CD4-positive, alpha-beta T cell (primary cell): ENCODE results near the gene LRRC10. TPM values are rescaled to one million over a fixed set of nuclear protein-coding genes. Genes with fewer than 3 reads are reported as not detected.

Experiments
- ATAC-seq: fragments of 200-7000 bp; cut with Tn5 transposase; one replicate; pipeline ENCODE4 v1.10.0; 2022; ENCODE audit warnings: mild to moderate bottlenecking; ENCODE audit not compliant: poor library complexity
- CTCF ChIA-PET: fragments of 350-600 bp; sonication (Branson Sonifier 250); formaldehyde crosslinking; loops from one replicate; lab custom pipeline; 2021; ENCODE audit warnings: antibody characterized with exemption, inconsistent platforms; lab: Charles Lee
- POLR2A ChIA-PET: fragments of 350-600 bp; sonication (Branson Sonifier 250); formaldehyde crosslinking; loops from one replicate; lab custom pipeline; 2021; ENCODE audit warnings: antibody characterized with exemption, inconsistent platforms; lab: Charles Lee
- DNase-seq, 14 experiments: peaks; one replicate each; pipeline ENCODE4 v3.0.0-alpha.2; 2013 to 2020; ENCODE audit warnings: mixed read lengths in 2 of 14
- H3K27ac ChIP-seq, 2 donors: one replicate each; pipeline versions ENCODE4 v1.5.1 to v1.7.0; 2013; ENCODE audit warnings: low read length in 2 of 2, low read depth in 1 of 2, mild to moderate bottlenecking in 1 of 2
- H3K27me3 ChIP-seq, 2 experiments: 1 replicate in 1 of 2; 2 replicates in 1 of 2; pipeline versions ENCODE4 v1.6.1 to v1.7.0; 2013; ENCODE audit warnings: low read length in 2 of 2, control low read depth in 1 of 2, mild to moderate bottlenecking in 1 of 2, moderate library complexity in 1 of 2; ENCODE audit not compliant: insufficient read depth in 2 of 2, control insufficient read depth in 1 of 2
- H3K36me3 ChIP-seq: one replicate; pipeline ENCODE4 v1.6.1; 2013; ENCODE audit warnings: low read length, control low read depth; ENCODE audit not compliant: insufficient read depth
- H3K4me1 ChIP-seq: one replicate; pipeline ENCODE4 v1.6.1; 2013; ENCODE audit warnings: low read length, control low read depth; ENCODE audit not compliant: insufficient read depth
- H3K4me3 ChIP-seq: one replicate; pipeline ENCODE4 v1.5.1; 2013; ENCODE audit warnings: mild to moderate bottlenecking, low read length, moderate library complexity
- H3K9me3 ChIP-seq, 2 experiments: 1 replicate in 1 of 2; 2 replicates in 1 of 2; pipeline versions ENCODE4 v1.6.1 to v1.7.0; 2013; ENCODE audit warnings: low read length in 2 of 2, mild to moderate bottlenecking in 2 of 2, control low read depth in 1 of 2, moderate library complexity in 1 of 2; ENCODE audit not compliant: control insufficient read depth in 1 of 2, insufficient read depth in 1 of 2
- H3K27ac Mint-ChIP-seq: one replicate; pipeline ENCODE4 v1.8.0; 2020; ENCODE audit warnings: mixed read lengths
- H3K27me3 Mint-ChIP-seq: one replicate; pipeline ENCODE4 v1.8.0; 2021; ENCODE audit warnings: mixed read lengths
- H3K36me3 Mint-ChIP-seq: one replicate; pipeline ENCODE4 v1.8.0; 2021; ENCODE audit warnings: low read depth, mixed read lengths
- H3K4me1 Mint-ChIP-seq: one replicate; pipeline ENCODE4 v1.8.0; 2021; ENCODE audit warnings: low read depth, mixed read lengths
- H3K4me3 Mint-ChIP-seq: one replicate; pipeline ENCODE4 v1.8.0; 2020; ENCODE audit warnings: mild to moderate bottlenecking, mixed read lengths
- H3K9me3 Mint-ChIP-seq: one replicate; pipeline ENCODE4 v1.8.0; 2020; ENCODE audit warnings: mixed read lengths
- intact Hi-C, 2 experiments: fragments of 100-400 bp; cut with DNase I in 1 of 2; cut with micrococcal nuclease in 1 of 2; formaldehyde crosslinking; loops; one replicate each; pipeline versions ENCODE4 v1.15.1 to v1.9.0; 2023 to 2025; cut with DNase I, micrococcal nuclease
- total RNA-seq, 174 experiments: library from RNA in 2 of 174; stranded (reverse) in 2 of 174; gene quantifications; one replicate each; pipeline ENCODE4 v1.2.3 and lab custom pipeline; 2021 to 2026
- TF ChIP-seq, protein P1 (sequence below): fragments of 200-600 bp; IDR thresholded peaks from one replicate; pipeline ENCODE4 v1.8.0; 2022; ENCODE audit warnings: antibody characterized with exemption, mild to moderate bottlenecking

LRRC10 gene
- total RNA-seq, 2 experiments from 2014 or later = not detected

- Histone ChIP-seq H3K27me3 (no peaks in the 10 kb centered on the region), H3K27ac (no peak overlapping the region), H3K4me3 (no peak overlapping the region), H3K36me3 (no peaks in the 10 kb centered on the region), H3K4me1 (no peaks in the 10 kb centered on the region), H3K9me3 (no peaks in the 10 kb centered on the region)
- ATAC-seq = no peak
- TF ChIP-seq, protein P1, sequence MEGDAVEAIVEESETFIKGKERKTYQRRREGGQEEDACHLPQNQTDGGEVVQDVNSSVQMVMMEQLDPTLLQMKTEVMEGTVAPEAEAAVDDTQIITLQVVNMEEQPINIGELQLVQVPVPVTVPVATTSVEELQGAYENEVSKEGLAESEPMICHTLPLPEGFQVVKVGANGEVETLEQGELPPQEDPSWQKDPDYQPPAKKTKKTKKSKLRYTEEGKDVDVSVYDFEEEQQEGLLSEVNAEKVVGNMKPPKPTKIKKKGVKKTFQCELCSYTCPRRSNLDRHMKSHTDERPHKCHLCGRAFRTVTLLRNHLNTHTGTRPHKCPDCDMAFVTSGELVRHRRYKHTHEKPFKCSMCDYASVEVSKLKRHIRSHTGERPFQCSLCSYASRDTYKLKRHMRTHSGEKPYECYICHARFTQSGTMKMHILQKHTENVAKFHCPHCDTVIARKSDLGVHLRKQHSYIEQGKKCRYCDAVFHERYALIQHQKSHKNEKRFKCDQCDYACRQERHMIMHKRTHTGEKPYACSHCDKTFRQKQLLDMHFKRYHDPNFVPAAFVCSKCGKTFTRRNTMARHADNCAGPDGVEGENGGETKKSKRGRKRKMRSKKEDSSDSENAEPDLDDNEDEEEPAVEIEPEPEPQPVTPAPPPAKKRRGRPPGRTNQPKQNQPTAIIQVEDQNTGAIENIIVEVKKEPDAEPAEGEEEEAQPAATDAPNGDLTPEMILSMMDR = no peak
- H3K27me3 Mint-ChIP-seq = no peaks in the 10 kb centered on the region
- H3K9me3 Mint-ChIP-seq = no peaks in the 10 kb centered on the region
- intact Hi-C loops = no loop called here
- ChIA-PET CTCF (no interaction called here), POLR2A (no interaction called here)
- H3K27ac Mint-ChIP-seq = no peak overlapping the region
- no peak overlapping the region for H3K4me3 Mint-ChIP-seq
- no peak for DNase-seq
- H3K36me3 Mint-ChIP-seq = no peaks in the 10 kb centered on the region
- no peaks in the 10 kb centered on the region for H3K4me1 Mint-ChIP-seq
Measured at GRCh38 chr12:69633061-69633460, 22.4 kb upstream of the LRRC10 start.

- no peaks in the 10 kb centered on the region for H3K4me1 Mint-ChIP-seq
- Histone ChIP-seq H3K9me3 (no peaks in the 10 kb centered on the region), H3K4me1 (no peaks in the 10 kb centered on the region), H3K4me3 (no peak overlapping the region), H3K36me3 (no peaks in the 10 kb centered on the region), H3K27ac (no peak overlapping the region), H3K27me3 (no peaks in the 10 kb centered on the region)
- no peak for DNase-seq
- TF ChIP-seq, protein P1 = no peak
- no peaks in the 10 kb centered on the region for H3K36me3 Mint-ChIP-seq
- no peaks in the 10 kb centered on the region for H3K9me3 Mint-ChIP-seq
- ATAC-seq = no peak
- peaks cover 1% of the 10 kb centered on the region for H3K27me3 Mint-ChIP-seq
- no peak overlapping the region for H3K27ac Mint-ChIP-seq
- ChIA-PET POLR2A (no interaction called here), CTCF (interaction anchor here (1.6 kb wide), 1 partner anchor 9 kb away, joined by 6 read pairs; no protein-coding TSS in a partner anchor)
- intact Hi-C loops = no loop called here
- H3K4me3 Mint-ChIP-seq = no peak overlapping the region
Measured at GRCh38 chr12:69630191-69630590, 19.5 kb upstream of the LRRC10 start.

DNA sequence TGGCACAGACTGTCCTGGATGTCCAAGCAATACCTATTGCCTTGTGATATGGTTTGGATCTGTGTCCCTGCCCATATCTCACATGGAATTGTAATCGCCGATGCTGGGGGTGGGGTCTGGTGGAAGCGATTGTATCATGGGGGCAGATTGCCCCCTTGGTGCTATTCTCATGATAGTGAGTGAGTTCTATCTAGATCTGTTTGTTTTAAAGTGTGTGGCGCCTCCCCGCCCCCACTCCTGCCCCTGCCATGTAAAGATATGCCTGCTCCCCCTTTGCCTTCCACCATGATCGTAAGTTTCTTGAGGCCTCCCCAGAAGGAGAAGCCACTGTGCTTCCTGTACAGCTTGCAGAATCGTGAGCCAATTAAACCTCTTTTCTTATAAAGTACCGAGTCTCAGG is 16.8 kb upstream of the LRRC10 start:
- peaks cover 5% of the 10 kb centered on the region for H3K27me3 Mint-ChIP-seq
- H3K4me3 Mint-ChIP-seq = no peak overlapping the region
- H3K4me1 Mint-ChIP-seq = no peaks in the 10 kb centered on the region
- TF ChIP-seq, protein P1 = no peak
- no peak overlapping the region for H3K27ac Mint-ChIP-seq
- H3K27me3 ChIP-seq = no peaks in the 10 kb centered on the region
- no peaks in the 10 kb centered on the region for H3K36me3 Mint-ChIP-seq
- no peak for DNase-seq
- H3K4me3 ChIP-seq = no peak overlapping the region
- POLR2A ChIA-PET = no interaction called here
- H3K4me1 ChIP-seq = no peaks in the 10 kb centered on the region
- intact Hi-C loops = no loop called here
- CTCF ChIA-PET = interaction anchor here (0.6 kb wide), 1 partner anchor 1760 kb away, joined by 3 read pairs; no protein-coding TSS in a partner anchor
- H3K9me3 Mint-ChIP-seq = no peaks in the 10 kb centered on the region
- no peak overlapping the region for H3K27ac ChIP-seq
- H3K9me3 ChIP-seq = no peaks in the 10 kb centered on the region
- no peak for ATAC-seq
- no peaks in the 10 kb centered on the region for H3K36me3 ChIP-seq
